Upper lobe of right lung (tissue), 1 donor: ENCODE measurements around the gene DOP1B. TPM values are rescaled to one million over a fixed set of nuclear protein-coding genes. Genes with fewer than 3 reads are reported as not detected.
"Not testable (repeated sequence)": the region's sequence is repeated elsewhere in the genome, so short reads cannot be mapped to it uniquely, and the experiment has no call there.

ENCODE experiments used
- ATAC-seq: fragments of 200-7000 bp; cut with Tn5 transposase; one replicate; pipeline ENCODE4 v1.9.1; 2020; ENCODE audit warnings: mild to moderate bottlenecking, moderate library complexity
- DNase-seq: peaks from one replicate; pipeline ENCODE4 v3.0.0-alpha.2; 2020
- H3K27ac ChIP-seq: fragments of 200-600 bp; one replicate; pipeline ENCODE4 v1.8.0; 2022
- H3K27me3 ChIP-seq: fragments of 200-600 bp; one replicate; pipeline ENCODE4 v1.8.0; 2022; ENCODE audit warnings: mild to moderate bottlenecking
- H3K36me3 ChIP-seq: fragments of 200-600 bp; one replicate; pipeline ENCODE4 v1.8.0; 2022
- H3K4me1 ChIP-seq: fragments of 200-600 bp; one replicate; pipeline ENCODE4 v1.8.0; 2022
- H3K4me3 ChIP-seq: fragments of 200-600 bp; one replicate; pipeline ENCODE4 v1.8.0; 2022; ENCODE audit warnings: mild to moderate bottlenecking
- H3K9me3 ChIP-seq: fragments of 200-600 bp; one replicate; pipeline ENCODE4 v1.8.0; 2022
- intact Hi-C: fragments of 100-400 bp; cut with DNase I; formaldehyde crosslinking; loops from one replicate; pipeline ENCODE4 v1.11.0; 2022
- total RNA-seq: library from RNA; stranded (reverse); fragmentation: NEBNext Ultra II Directional; extraction: Animal tissue kit (Norgen Biotek cat#: 25700); gene quantifications from one replicate; pipeline ENCODE4 v1.2.1, GENCODE V29; 2021
- TF ChIP-seq, protein P1 (sequence below): fragments of 200-600 bp; IDR thresholded peaks from one replicate; pipeline ENCODE4 v1.8.0; 2022; ENCODE audit warnings: antibody characterized with exemption
- donor health status: DM: no; HTN: yes; CAD: no; lungs with severe emphysema.

DOP1B gene
- total RNA-seq, 1 donor from 2014 or later: 19.0 TPM

DNA sequence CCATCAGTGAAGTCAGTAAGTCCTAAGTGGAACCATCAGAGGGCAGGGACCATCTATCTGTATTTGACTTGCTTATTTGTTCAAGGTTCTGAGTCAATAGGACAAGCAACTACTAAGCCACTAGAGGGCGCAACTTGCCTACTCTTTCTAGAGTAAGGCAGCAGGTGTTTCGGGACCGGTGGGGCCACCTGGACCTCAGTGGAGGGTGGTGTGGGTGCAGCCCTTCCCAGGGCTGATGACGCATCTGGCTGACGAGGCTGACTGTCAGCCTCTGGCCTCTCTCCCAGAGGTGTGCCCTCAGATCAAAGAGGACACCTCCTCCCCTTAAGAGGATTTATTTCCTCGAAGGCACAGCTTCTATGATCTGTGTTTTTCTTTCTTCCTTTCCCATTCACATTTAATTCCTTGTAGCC, 15.1 kb upstream of the DOP1B start:
- TF ChIP-seq, protein P1, sequence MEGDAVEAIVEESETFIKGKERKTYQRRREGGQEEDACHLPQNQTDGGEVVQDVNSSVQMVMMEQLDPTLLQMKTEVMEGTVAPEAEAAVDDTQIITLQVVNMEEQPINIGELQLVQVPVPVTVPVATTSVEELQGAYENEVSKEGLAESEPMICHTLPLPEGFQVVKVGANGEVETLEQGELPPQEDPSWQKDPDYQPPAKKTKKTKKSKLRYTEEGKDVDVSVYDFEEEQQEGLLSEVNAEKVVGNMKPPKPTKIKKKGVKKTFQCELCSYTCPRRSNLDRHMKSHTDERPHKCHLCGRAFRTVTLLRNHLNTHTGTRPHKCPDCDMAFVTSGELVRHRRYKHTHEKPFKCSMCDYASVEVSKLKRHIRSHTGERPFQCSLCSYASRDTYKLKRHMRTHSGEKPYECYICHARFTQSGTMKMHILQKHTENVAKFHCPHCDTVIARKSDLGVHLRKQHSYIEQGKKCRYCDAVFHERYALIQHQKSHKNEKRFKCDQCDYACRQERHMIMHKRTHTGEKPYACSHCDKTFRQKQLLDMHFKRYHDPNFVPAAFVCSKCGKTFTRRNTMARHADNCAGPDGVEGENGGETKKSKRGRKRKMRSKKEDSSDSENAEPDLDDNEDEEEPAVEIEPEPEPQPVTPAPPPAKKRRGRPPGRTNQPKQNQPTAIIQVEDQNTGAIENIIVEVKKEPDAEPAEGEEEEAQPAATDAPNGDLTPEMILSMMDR: peak; percentile 88
- H3K27me3 ChIP-seq: no peaks in the 10 kb centered on the region
- ATAC-seq: peak; percentile 99
- intact Hi-C loops: loop anchor here (10.0 kb wide), 1 partner anchor 183 kb away; the partner anchor contains the start of gene MORC3
- no peaks in the 10 kb centered on the region for H3K9me3 ChIP-seq
- H3K4me3 ChIP-seq: no peak overlapping the region
- DNase-seq: peak; percentile 87
- H3K4me1 ChIP-seq: peaks cover 1% of the 10 kb centered on the region
- no peak overlapping the region for H3K27ac ChIP-seq
- H3K36me3 ChIP-seq: no peaks in the 10 kb centered on the region

DNA sequence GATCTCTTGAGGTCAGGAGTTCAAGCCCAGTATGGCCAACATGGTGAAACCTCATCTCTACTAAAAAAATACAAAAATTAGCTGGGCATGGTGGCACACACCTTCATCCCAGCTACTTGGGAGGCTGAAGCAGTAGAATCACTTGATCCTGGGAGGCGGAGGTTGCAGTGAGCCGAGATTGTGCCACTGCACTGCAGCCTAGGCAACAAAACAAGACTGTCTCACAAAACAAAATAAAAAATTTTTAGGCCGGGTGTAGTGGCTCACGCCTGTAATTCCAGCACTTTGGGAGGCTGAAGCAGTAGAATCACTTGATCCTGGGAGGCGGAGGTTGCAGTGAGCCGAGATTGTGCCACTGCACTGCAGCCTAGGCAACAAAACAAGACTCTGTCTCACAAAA, 12.4 kb upstream of the DOP1B start:
- not testable (repeated sequence) for H3K4me1 ChIP-seq, ATAC-seq, DNase-seq, H3K36me3 ChIP-seq, H3K4me3 ChIP-seq, H3K9me3 ChIP-seq, H3K27me3 ChIP-seq, H3K27ac ChIP-seq
- intact Hi-C loops: loop anchor here (10.0 kb wide), 1 partner anchor 181 kb away; the partner anchor contains the start of gene MORC3

DNA sequence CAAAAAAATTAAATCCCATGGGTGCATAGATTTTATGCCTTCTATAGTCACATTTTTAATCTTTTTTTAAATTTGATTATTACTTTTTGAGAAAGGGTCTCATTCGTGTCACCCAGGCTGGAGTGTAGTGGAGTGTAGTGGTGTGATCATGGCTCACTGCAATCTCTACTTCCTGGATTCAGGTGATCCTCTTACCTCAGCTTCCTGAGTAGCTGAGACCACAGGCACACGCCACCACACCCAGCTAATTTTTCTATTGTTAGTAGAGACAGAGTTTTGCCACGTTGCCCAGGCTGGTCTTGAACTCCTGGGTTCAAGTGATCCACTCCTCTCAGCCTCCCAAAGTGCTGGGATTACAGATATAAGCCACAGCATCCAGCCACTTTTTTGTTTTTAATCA, 11.4 kb upstream of the DOP1B start:
- DNase-seq (no peak), ATAC-seq (no peak)
- no peaks in the 10 kb centered on the region for H3K36me3 ChIP-seq
- peaks cover 10% of the 10 kb centered on the region for H3K4me1 ChIP-seq
- intact Hi-C loops: loop anchor here (10.0 kb wide), 1 partner anchor 180 kb away; the partner anchor contains the start of gene MORC3
- H3K27me3 ChIP-seq: no peaks in the 10 kb centered on the region
- TF ChIP-seq, protein P1: no peak
- no peaks in the 10 kb centered on the region for H3K9me3 ChIP-seq
- no peak overlapping the region for H3K27ac ChIP-seq
- no peak overlapping the region for H3K4me3 ChIP-seq

DNA sequence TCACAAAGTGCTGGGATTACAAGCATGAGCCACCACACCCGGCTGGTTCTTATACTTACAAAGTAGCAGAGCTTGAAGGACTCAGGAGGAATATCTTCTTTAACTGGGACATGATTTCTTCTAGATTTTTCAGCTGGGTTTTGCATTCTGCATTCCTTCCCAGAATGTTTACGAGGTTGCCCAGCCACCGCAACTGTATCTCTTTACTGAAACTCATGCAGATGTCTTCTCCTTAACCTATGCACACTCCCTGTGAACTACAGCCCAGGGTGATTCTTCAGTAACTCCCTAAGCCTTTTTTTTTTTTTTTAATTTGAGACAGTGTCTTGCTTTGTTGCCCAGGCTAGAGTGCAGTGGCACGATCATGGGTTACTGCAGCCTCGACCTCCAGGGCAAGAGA, 8.7 kb upstream of the DOP1B start:
- Histone ChIP-seq H3K9me3 (no peaks in the 10 kb centered on the region), H3K27me3 (no peaks in the 10 kb centered on the region), H3K4me3 (no peak overlapping the region), H3K36me3 (no peaks in the 10 kb centered on the region), H3K4me1 (peaks cover 18% of the 10 kb centered on the region), H3K27ac (no peak overlapping the region)
- no peak for DNase-seq
- intact Hi-C loops: loop anchor here (10.0 kb wide), 1 partner anchor 177 kb away; the partner anchor contains the start of gene MORC3
- TF ChIP-seq, protein P1: no peak
- ATAC-seq: no peak

DNA sequence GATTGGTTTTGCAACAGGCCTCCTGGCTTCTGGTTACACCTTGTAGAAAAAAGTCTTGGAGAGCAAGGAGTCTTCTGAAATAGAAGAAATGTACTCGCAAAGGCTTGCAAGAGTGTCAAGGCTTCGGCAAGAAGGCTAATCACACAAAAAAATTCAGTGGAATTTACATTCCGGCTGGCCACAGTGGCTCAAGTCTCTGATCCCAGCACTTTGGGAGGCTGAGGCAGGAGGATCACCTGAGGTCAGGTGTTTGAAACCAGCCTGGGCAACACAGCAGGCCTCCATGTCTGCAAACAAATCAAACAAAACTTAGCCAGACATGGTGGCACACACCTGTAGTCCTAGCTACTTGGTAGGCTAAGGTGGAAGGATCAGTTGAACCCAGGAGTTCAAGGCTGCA, 7.7 kb upstream of the DOP1B start:
- intact Hi-C loops: loop anchor here (10.0 kb wide), 1 partner anchor 176 kb away; the partner anchor contains the start of gene MORC3

More for the DNA sequence above, 7.7 kb upstream of the DOP1B start:
- no peak overlapping the region for H3K27ac ChIP-seq
- no peak for DNase-seq
- H3K36me3 ChIP-seq: no peaks in the 10 kb centered on the region
- H3K4me3 ChIP-seq: no peak overlapping the region
- no peak for ATAC-seq
- TF ChIP-seq, protein P1: no peak
- H3K9me3 ChIP-seq: no peaks in the 10 kb centered on the region
- H3K27me3 ChIP-seq: no peaks in the 10 kb centered on the region
- peaks cover 18% of the 10 kb centered on the region for H3K4me1 ChIP-seq
